GM19328 (cell line): ENCODE results near the gene DNAJA4.

Source experiments
- ATAC-seq: cut with Tn5 transposase; IDR thresholded peaks from one replicate; pipeline ENCODE4 v1.9.1; 2021; ENCODE audit warnings: mild to moderate bottlenecking, moderate library complexity; ENCODE audit not compliant: unreplicated experiment

Gene DNAJA4

DNA sequence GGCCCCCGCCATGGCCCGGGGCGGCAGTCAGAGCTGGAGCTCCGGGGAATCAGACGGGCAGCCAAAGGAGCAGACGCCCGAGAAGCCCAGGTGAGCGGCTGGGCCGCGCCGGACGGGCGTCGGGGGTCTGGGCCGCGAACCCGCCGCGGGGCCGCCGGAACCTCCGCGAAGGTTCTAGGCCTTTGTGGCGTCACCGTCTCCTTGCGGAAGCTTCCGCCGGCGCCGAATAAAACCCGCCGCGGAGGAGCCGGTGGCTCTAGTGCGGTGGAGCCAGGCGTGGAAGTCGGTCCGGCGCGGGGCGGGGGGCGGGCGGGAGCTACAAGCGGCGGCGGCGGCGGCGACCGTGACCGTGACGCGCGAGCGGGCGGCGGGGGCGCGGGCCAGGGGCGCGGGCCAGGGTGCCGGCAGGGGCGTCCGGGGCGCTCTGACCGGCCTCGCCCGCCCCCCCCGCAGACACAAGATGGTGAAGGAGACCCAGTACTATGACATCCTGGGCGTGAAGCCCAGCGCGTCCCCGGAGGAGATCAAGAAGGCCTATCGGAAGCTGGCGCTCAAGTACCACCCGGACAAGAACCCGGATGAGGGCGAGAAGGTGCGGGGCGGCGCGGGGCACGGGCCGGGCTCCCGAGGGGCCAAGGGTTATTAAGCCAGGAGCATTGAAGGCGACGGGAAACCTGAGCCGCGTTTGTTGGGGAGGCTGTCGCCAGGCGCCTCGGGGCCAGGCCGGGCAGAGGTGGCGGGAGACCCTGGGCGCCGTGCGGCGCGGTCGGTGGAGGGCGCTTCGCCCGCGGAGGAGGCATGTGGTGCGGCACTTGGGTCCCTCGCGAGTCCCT is at the start of gene DNAJA4:
DNAJA4 (plus strand) TSS at position 259 of the 833 bp plus-strand sequence; CDS start at position 461, 202 bp downstream.
- ATAC-seq, result no peak

GRCh38 chr15:78216276-78217104 is 47.9 kb upstream of the DNAJA4 start:
- ATAC-seq, result no peak

- no peak for ATAC-seq
These were observed 43.6 kb upstream of the DNAJA4 start for GRCh38 chr15:78220713-78221112.

- no peak for ATAC-seq
These were observed 41.5 kb upstream of the DNAJA4 start for GRCh38 chr15:78222745-78223395.

GRCh38 chr15:78223396-78224022 is 40.9 kb upstream of the DNAJA4 start:
- ATAC-seq, result no peak

- no peak for ATAC-seq
These were observed 40.3 kb upstream of the DNAJA4 start for GRCh38 chr15:78224023-78224411.

- ATAC-seq, result no peak
These were observed 38.4 kb upstream of the DNAJA4 start for GRCh38 chr15:78225783-78226541.

DNA sequence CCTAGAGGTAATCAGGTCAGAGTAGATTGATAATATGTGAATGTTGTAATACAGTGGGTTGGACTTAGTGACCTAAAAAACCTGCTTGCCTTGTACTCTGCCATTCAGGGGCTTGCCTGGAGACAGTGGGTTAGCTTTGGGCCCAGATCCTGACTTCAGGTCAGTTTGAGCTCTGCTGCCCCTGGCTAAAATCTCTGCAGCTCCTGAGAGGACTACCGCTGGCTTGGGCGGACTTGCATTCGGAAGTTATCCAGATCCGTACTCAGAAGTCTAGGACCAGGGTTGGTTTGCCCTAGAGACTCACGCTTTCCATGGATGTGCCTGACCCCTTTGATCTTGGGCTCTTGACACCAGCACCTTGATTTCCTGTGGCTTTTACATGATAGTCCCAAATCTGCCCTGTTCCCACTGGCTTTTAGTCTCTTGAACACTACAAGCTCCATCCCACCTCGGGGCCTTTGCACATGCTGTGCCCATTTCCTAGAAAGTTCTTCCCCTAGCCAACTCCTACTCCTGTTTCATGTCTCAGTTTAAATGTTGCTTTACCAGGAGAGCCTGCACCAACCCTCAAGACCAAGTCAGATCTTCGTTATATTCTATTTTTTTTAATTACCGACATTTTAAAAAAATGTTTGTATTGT is 35.9 kb upstream of the DNAJA4 start:
- no peak for ATAC-seq

DNA sequence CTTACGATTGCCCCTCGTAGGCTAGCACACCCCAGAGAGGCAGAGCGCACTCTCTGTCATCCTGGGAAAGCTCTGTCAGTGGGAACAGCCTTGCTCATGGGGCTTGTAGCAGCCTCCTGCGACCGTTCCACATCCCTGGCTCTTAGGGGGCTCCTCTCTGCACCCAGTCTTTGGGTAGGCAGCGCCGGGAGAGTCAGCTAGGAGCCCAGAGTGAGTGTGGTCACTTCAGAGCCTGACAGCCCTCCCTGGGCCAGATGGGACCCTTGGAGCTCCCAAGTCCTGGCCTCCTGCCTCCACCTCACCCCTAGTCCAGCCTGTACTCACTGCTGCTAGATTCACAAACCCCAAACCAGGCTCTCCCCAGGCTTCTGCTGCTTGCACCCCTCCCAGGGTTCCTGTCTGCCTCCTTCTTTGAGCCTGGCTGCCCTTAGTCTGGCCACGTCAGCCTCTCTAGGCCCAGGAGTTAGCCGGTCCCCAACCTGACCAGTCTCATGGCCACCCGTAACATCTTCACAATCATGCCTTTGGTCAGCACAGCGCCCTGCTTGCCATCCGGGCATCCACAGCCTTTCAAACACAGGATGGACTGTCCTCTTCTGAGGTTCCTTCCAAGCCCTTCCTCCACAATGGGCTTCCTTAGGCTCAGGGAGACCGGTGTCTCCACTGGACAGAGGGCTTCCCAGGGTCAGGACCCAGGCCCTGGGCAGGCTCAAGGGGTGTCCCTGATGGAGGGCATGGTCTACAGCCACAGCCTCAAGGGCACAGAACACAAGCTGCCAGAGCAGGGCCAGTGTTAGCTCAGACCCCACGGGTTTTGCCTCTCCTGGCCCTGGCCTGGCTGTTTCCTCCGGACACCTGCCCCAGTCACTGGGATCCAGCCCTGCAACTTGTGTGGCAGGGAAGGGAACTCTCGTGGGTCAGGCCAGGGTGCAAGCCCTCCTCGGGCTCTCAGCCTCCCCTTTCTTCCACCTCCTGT is 34.6 kb upstream of the DNAJA4 start:
- no peak for ATAC-seq

GRCh38 chr15:78232951-78233350 is 31.4 kb upstream of the DNAJA4 start:
- ATAC-seq, result no peak

DNA sequence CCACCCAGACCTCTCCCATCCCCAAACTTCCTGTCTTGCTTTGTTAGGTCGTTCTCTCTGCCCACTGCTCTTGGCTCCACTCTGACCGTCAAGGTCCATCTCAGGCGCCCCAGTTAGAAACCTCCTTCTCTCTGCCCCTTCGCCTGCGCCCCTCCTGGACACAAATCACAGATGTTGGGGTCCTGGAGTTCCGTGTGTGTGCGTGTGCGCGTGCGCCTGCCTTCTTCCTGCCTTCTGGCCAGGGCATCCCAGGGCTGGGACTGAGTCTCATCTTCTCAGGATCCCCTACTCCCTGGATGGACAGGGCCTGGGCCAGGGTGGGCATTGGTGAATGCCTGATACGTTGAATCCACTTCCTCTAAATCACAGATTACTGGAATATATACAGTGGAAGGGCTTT is 30.9 kb upstream of the DNAJA4 start:
- no peak for ATAC-seq

DNA sequence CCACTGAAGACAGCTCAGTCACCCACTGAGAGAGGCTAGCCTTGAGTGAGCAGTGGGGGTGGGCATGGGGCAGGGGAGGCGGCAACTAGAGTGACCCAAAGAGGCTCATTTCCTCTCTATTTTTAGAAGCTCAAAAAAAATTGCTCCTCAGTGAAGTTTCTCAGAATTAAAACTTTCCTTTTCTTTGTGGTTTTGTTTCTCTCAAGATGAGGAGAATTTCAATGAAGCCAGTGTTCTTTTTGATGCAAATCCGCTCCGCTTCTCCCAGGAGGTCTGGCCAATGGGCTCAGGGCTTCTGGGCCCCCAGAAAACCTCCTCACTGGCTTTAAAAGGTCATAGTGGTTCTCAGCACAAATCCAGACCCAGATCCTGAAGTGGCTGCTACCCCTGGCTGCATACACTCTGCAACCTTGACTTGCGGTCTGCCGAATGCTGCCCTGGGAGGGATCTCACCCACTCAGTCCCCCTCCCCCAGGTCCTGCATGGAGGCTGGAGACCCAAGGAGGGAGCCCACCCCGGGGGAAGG is 29.8 kb upstream of the DNAJA4 start, which contains the start of gene ACSBG1:
ACSBG1 (minus strand) TSS at position 51 of the 526 bp plus-strand sequence. CDS start 64 bp downstream, outside the sequence.
- no peak for ATAC-seq

DNA sequence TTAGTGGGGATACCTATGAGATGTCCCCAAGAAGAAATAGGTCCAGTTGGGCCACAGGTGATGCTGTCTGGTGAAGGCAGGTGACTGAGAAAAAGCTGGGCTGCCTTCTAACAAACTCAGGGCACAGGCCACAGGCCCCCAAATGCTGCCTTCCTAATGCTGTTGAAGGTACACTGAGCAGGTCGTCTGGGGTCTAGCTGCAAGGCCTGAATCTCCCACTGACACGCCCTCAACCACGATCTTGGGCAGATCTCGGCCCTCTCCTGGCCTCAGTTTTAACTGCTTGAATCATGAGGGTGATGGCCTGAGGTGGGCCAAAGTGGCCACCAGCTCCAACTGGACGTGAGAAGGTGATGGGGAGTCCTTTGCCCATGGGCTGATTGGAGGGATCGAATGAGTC is 27.9 kb upstream of the DNAJA4 start:
- no peak for ATAC-seq

DNA sequence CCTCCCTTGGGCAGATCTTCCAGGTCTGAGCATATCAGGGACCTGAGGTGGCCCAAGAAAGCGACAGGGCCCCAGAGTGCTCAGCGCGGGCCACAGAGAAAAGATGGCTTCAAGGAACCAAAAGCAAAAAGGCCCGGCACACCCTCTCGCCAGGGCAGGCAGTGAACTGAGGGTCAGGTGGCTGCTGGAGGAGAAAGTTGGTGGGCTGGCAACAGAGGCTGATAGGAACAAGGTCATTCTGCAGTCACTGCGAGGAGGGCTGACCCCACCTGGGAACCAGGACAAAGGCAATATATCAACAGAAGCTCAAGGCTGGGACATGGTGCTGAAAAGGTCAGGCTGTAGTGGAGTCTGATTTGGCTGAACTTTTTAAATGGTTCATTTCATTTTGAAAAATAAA is 27.2 kb upstream of the DNAJA4 start:
- no peak for ATAC-seq

DNA sequence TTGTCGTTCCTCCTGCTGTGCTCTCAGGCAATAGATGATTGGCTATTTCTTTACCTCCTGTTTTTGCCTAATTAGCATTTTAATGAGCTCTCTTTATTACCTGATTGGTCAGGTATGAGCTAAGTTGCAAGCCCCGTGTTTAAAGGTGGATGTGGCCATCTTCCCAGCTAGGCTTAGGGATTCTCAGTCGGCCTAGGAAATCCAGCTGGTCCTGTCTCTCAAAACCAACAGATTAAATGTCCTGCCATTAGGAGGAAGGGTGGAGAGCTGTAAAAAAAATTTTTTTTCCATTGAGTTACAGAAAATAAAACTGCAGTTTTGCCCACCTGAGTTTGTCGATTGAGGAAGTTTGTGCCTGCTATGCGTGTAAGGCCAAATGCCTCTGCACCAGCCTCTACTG is 24.6 kb upstream of the DNAJA4 start:
- ATAC-seq, result no peak

DNA sequence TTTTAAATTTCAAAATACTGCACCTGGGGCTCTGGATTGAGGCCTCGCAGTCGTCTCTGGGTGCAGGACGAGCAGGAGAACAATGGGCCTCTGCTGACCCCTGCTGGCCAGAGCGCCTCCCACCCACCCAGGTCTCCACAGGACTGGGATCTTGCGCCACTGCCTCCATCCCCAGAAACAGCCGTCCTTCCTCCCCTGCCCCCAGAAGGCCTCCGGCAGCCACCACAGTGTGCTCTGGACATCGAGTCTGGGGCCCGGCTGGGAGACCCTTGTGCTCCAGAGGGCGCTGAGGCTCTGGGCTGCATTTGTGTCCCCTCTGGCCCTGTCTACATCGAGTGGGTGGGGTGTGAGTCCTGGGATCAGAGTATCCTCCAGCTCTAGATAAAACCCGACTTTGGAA is 23.3 kb upstream of the DNAJA4 start:
- ATAC-seq, result no peak

- no peak for ATAC-seq
These were observed 22.2 kb upstream of the DNAJA4 start for GRCh38 chr15:78242128-78242527.

DNA sequence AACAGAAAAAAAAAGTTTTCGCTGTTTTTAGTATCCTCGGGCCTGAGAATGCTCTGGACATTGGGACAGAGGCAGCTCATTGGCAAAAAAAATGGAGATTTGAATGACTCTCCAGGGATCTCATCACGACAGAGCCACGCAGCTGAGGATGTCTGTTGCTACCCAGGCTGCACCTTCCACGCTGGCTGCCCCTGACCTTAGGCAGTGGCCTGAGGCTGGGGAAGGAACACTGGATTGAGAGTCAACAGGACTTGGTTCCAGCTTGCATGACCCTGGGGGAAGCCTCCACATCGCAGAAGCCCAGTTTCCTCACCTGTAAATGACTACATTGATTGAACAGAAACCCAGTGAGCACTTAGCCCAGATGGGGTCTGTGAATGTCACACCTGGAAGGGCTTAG is 21.3 kb upstream of the DNAJA4 start:
- no peak for ATAC-seq
